Aorta (tissue), 5 donors: Measurements from ENCODE around the gene AATF. TPM values are rescaled to one million over a fixed set of nuclear protein-coding genes. Genes with fewer than 3 reads are reported as not detected.

Source experiments
- ATAC-seq: fragments of 200-7000 bp; cut with Tn5 transposase; one replicate; pipeline ENCODE4 v1.9.1; 2022; ENCODE audit warnings: moderate library complexity; ENCODE audit not compliant: low FRiP score
- DNase-seq, 2 donors: peaks; one replicate each; pipeline ENCODE4 v3.0.0-alpha.2; 2020
- H3K27ac ChIP-seq, 2 donors: one replicate each; pipeline ENCODE4 v1.5.1; 2013; ENCODE audit warnings: low read length in 2 of 2, mild to moderate bottlenecking in 2 of 2, moderate library complexity in 2 of 2, control low read depth in 1 of 2, inconsistent platforms in 1 of 2, low read depth in 1 of 2
- H3K27me3 ChIP-seq, 2 donors: one replicate each; pipeline ENCODE4 v1.6.1; 2013; ENCODE audit warnings: control low read depth in 1 of 2, low read length in 1 of 2, mild to moderate bottlenecking in 1 of 2, moderate library complexity in 1 of 2; ENCODE audit not compliant: insufficient read depth in 2 of 2, control insufficient read depth in 1 of 2
- H3K36me3 ChIP-seq, 2 donors: one replicate each; pipeline ENCODE4 v1.6.1; 2013; ENCODE audit warnings: control low read depth in 1 of 2, low read length in 1 of 2, mild to moderate bottlenecking in 1 of 2; ENCODE audit not compliant: insufficient read depth in 2 of 2, control insufficient read depth in 1 of 2
- H3K4me1 ChIP-seq, 2 donors: one replicate each; pipeline ENCODE4 v1.6.1; 2013; ENCODE audit warnings: low read length in 2 of 2, control low read depth in 1 of 2, mild to moderate bottlenecking in 1 of 2, moderate library complexity in 1 of 2; ENCODE audit not compliant: insufficient read depth in 2 of 2, control insufficient read depth in 1 of 2
- H3K4me3 ChIP-seq, 2 donors: one replicate each; pipeline ENCODE4 v1.5.1; 2013; ENCODE audit warnings: low read length in 2 of 2, control low read depth in 1 of 2, mild to moderate bottlenecking in 1 of 2
- H3K9me3 ChIP-seq: one replicate; pipeline ENCODE4 v1.6.1; 2013; ENCODE audit warnings: mild to moderate bottlenecking, low read length; ENCODE audit not compliant: control insufficient read depth
- WGBS, 2 donors: extraction: QIAGEN DNeasy Blood & Tissue Kit; methylation state at CpG; one replicate each; pipeline ENCODE4 v1.1.7; 2013; 5-methylcytosine and 5-hydroxymethylcytosine counted together
- intact Hi-C, 2 donors: fragments of 100-400 bp; cut with DNase I; formaldehyde crosslinking; loops; one replicate each; pipeline versions ENCODE4 v1.14.2 to v1.15.0; 2022
- polyA plus RNA-seq, 2 donors: library from polyadenylated mRNA; stranded (reverse); fragments of 200-250 nt; gene quantifications; one replicate each; pipeline ENCODE4 v1.2.3, GENCODE V29; 2013
- total RNA-seq, 2 donors: library from RNA; stranded (reverse); fragmentation: NEBNext Ultra II Directional; extraction: Animal tissue kit (Norgen Biotek cat#: 25700); gene quantifications; one replicate each; pipeline ENCODE4 v1.2.1, GENCODE V29; 2021
- donor health status: healthy with polysubstance abuse.
- donor health status: Bipolar disorder and iron deficiency.
- donor health status: DM: no; HTN: no; CAD: no.
- donor health status: DM: no; HTN: no; CAD: no.
- donor health status: DM: yes; HTN: yes; CAD: no.

The AATF gene
- total and polyA plus RNA-seq, 4 donors, result 36.1 to 44.2 (median 39.6) TPM

GRCh38 chr17:36934144-36934691 is 14.5 kb upstream of the AATF start:
- no peak overlapping the region for H3K27ac ChIP-seq
- WGBS, 2 donors, result 5 to 6% methylated on average over 26 of the region's 26 CpGs
- H3K4me1 ChIP-seq, result no peaks in the 10 kb centered on the region
- H3K27me3 ChIP-seq, result peaks cover 0 to 2% of the 10 kb centered on the region in 2 donors
- H3K4me3 ChIP-seq, result no peak overlapping the region
- DNase-seq (peak in 1 of 2 donors; percentile 72), ATAC-seq (no peak)
- intact Hi-C loops, result no loop called here
- no peaks in the 10 kb centered on the region for H3K36me3 ChIP-seq
- no peaks in the 10 kb centered on the region for H3K9me3 ChIP-seq

GRCh38 chr17:36934692-36935630 is 13.8 kb upstream of the AATF start:
- no peak for ATAC-seq
- Histone ChIP-seq H3K27ac (no peak overlapping the region), H3K9me3 (no peaks in the 10 kb centered on the region), H3K36me3 (no peaks in the 10 kb centered on the region), H3K27me3 (peaks cover 0 to 2% of the 10 kb centered on the region in 2 donors), H3K4me1 (no peaks in the 10 kb centered on the region), H3K4me3 (no peak overlapping the region)
- intact Hi-C loops, result no loop called here
- peak in 1 of 2 donors; percentile 77 for DNase-seq
- WGBS, 2 donors, result 3% methylated on average over 72 to 79 of the region's 79 CpGs

GRCh38 chr17:36935671-36936454 is 12.9 kb upstream of the AATF start:
- ATAC-seq, result no peak
- Histone ChIP-seq H3K4me3 (no peak overlapping the region), H3K27me3 (peaks cover 0 to 2% of the 10 kb centered on the region in 2 donors), H3K27ac (no peak overlapping the region), H3K9me3 (no peaks in the 10 kb centered on the region), H3K36me3 (no peaks in the 10 kb centered on the region), H3K4me1 (no peaks in the 10 kb centered on the region)
- WGBS, 2 donors, result 3% methylated on average over 48 to 49 of the region's 49 CpGs
- peak in 1 of 2 donors; percentile 78 for DNase-seq
- intact Hi-C loops, result no loop called here

GRCh38 chr17:36936455-36937000 is 12.2 kb upstream of the AATF start:
- no peaks in the 10 kb centered on the region for H3K9me3 ChIP-seq
- no peak overlapping the region for H3K27ac ChIP-seq
- no peak for DNase-seq
- no peak overlapping the region for H3K4me3 ChIP-seq
- intact Hi-C loops, result no loop called here
- no peaks in the 10 kb centered on the region for H3K36me3 ChIP-seq
- WGBS, 2 donors, result 0 to 2% methylated on average over 46 to 58 of the region's 58 CpGs
- H3K27me3 ChIP-seq, result peaks cover 0 to 2% of the 10 kb centered on the region in 2 donors
- no peaks in the 10 kb centered on the region for H3K4me1 ChIP-seq
- no peak for ATAC-seq

- H3K27me3 ChIP-seq, result no peaks in the 10 kb centered on the region
- H3K4me1 ChIP-seq, result no peaks in the 10 kb centered on the region
- WGBS, 2 donors, result 4% methylated on average over 73 to 75 of the region's 75 CpGs
- H3K9me3 ChIP-seq, result no peaks in the 10 kb centered on the region
- DNase-seq (no peak), ATAC-seq (no peak)
- H3K4me3 ChIP-seq, result no peak within 1 kb of the TSS
- no peak within 1 kb of the TSS for H3K27ac ChIP-seq
- no peaks in the 10 kb centered on the region for H3K36me3 ChIP-seq
- intact Hi-C loops, result no loop called here
These were observed 11.5 kb upstream of the AATF start, which contains the start of gene LHX1 for GRCh38 chr17:36937001-36937958. Gene LHX1, plus strand, starts transcription at chr17:36937475. Its CDS starts 723 bp downstream, at chr17:36938198.

- Histone ChIP-seq H3K9me3 (no peaks in the 10 kb centered on the region), H3K4me3 (no peak overlapping the region), H3K4me1 (no peaks in the 10 kb centered on the region), H3K27me3 (no peaks in the 10 kb centered on the region), H3K27ac (no peak overlapping the region), H3K36me3 (no peaks in the 10 kb centered on the region)
- intact Hi-C loops, result no loop called here
- ATAC-seq (no peak), DNase-seq (no peak)
- 3% methylated on average over 36 of the region's 36 CpGs for WGBS, 2 donors
These were observed 10.7 kb upstream of the AATF start for GRCh38 chr17:36937959-36938565.

GRCh38 chr17:36938566-36939051 is 10.1 kb upstream of the AATF start:
- no peak overlapping the region for H3K4me3 ChIP-seq
- 4 to 5% methylated on average over 25 of the region's 25 CpGs for WGBS, 2 donors
- no peak overlapping the region for H3K27ac ChIP-seq
- ATAC-seq (no peak), DNase-seq (no peak)
- H3K9me3 ChIP-seq, result no peaks in the 10 kb centered on the region
- H3K4me1 ChIP-seq, result no peaks in the 10 kb centered on the region
- H3K36me3 ChIP-seq, result no peaks in the 10 kb centered on the region
- intact Hi-C loops, result no loop called here
- H3K27me3 ChIP-seq, result no peaks in the 10 kb centered on the region
